GM21825 (cell line): ENCODE data around the gene PXMP4.

ENCODE experiments used
- ATAC-seq: cut with Tn5 transposase; IDR thresholded peaks from one replicate; pipeline ENCODE4 v1.9.1; 2021; ENCODE audit warnings: mild to moderate bottlenecking, moderate library complexity; ENCODE audit not compliant: unreplicated experiment

The PXMP4 gene

GRCh38 chr20:33732166-33732970, 12.3 kb upstream of the PXMP4 start:
- ATAC-seq, result peak; percentile 43

DNA sequence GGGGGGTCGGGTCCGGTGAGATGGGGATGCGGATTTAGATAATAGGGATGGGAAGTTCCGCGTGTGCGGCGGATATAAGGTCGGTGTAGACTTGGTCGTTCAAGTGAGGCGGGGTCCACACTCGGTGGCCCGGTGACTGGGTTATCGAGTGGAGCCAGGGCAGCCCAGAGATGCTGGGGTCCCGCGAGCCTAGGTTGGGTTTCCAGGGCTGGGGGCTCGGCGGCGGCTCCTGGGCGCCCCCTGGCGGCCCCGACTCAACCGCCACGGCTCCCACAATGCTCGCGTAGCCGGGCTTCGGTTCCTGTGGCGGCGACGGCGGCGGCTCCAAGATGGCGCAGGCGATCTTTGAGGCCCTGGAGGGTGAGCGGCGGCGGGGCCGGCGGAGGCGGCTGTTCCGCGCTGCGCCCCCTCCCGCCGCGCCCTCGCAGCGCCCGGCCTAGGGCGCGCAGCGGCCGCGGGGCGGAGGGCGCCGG, 11.6 kb upstream of the PXMP4 start, which contains the start of gene ZNF341:
Gene ZNF341, plus strand, starts transcription at position 304 of the 473 bp plus-strand sequence. Its CDS starts 26 bp downstream, at position 330.
- peak; percentile 63 for ATAC-seq

GRCh38 chr20:33730946-33731692, 11.0 kb upstream of the PXMP4 start:
- no peak for ATAC-seq

- ATAC-seq, result no peak
These were observed 9.0 kb upstream of the PXMP4 start for GRCh38 chr20:33729101-33729500.

DNA sequence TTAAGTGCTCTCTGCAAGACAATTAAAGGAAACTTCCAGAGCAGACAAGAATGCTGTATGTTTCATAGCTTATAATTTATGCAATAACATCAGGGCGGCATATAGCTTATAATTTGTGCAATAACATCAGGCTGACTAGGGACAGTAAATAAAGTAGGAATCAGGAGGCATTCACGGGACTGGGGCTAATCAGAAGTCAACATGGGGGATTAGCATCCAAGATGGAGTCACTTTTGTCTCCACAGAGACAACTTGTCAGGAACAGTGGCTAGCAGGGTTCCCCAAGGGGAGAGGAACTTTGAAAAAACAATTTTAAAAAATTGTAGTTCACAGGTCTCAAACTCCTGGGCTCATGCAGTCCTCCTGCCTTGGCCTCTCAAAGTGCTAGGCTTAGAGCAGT, 8.4 kb upstream of the PXMP4 start:
- ATAC-seq, result no peak

DNA sequence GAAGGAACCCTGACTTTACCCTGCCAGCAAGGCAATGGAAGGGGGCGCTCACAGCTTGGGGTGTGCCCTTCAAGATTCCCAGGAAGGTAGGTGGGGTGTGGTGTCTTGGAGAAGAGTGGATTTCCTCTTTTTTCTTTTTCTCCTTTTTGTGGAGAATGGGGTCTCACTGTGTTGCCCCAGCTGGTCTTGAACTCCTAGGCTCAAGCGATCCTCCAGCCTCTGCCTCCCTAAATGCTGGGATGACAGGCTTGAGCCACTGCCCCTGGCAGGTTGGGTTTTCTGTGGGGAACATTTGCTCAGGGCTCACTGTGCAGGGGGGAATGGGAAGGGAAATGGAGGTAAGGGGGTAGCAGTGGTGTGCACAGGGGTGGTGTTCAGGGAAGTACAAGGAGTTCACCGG, 7.7 kb upstream of the PXMP4 start:
- no peak for ATAC-seq

DNA sequence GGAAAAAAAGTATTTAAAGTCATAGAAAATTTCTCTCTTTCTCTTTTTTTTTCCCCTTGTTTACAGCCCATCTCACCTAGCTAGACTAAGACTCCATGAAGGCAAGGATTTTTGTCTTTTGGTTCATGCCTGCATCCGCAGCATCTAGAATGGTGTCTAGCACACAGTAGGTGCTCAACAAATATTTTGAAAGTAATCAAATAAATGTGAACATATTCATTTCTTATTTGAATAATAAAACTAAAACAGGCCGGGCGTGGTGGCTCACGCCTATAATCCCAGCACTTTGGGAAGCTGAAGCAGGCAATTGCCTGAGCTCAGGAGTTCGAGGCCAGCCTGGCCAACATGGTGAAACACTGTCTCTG, 7.0 kb upstream of the PXMP4 start:
- no peak for ATAC-seq

DNA sequence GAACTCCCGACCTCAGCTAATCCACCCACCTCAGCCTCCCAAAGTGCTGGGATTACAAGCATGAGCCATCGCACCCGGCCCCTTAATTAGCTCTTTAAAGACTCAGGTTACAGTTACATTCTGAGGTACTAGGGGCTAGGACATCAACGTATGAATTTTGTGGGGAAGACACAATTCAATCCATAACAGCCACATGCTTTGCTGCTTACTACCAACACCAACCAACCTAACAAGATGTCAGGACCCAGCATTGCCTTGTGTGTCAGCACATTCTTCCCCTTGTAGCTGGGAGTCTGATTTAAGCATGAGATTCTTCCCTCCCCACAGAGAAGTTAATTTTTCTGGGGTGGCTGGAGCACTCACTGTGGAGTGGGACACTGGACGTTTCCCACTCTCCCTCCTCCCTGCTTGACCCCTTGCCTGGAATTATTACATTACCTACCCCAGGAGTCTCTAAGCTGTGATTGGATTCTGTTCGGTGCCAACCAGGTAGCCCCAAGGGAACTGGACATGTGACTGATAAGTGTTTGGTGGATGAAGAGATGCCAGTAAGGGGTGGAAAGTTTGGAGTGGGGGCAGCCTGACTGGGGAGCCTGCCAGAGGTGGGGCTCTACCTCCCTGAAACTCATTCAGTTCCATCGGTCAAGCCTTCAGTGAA, 5.6 kb upstream of the PXMP4 start:
- no peak for ATAC-seq

GRCh38 chr20:33724439-33725094, 4.5 kb upstream of the PXMP4 start:
- ATAC-seq, result no peak

GRCh38 chr20:33721391-33722140, 1.5 kb upstream of the PXMP4 start:
- no peak for ATAC-seq

GRCh38 chr20:33719277-33719988, 677 bp downstream of the PXMP4 start:
- no peak for ATAC-seq

DNA sequence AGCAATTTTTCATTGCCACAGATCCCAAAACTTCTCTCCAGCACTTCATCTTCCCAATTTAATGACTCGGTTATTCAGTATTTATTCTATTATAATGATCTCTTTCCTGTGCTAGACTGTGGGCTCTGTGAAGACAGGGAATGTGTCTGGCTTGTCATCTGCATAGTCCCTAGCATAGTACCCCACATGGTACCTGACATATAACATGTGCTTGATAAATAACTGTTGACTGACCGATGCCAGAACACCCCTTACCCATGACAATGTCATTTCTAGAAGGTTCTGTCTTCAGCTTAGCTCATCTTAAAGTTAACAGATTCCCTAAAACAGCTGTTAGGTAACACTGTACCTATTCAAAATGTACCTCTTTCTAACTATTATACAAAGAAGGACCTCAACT, 3.6 kb downstream of the PXMP4 start:
- ATAC-seq, result no peak

- ATAC-seq, result no peak
These were observed 6.2 kb downstream of the PXMP4 start for GRCh38 chr20:33713865-33714367.

DNA sequence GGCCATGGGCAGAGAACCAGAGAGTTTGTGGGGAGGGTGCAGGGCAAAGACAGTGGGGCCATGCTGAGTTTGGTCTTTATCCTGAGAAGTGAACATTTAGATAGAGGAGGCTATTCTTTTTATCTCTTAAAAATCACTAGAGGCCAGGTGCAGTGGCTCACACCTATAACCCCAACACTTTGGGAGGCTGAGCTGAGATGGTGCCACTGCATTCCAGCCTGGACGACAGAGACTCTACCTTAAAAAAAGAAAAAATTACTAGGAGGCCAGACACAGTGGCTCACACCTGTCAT, 8.7 kb downstream of the PXMP4 start:
- ATAC-seq, result no peak

DNA sequence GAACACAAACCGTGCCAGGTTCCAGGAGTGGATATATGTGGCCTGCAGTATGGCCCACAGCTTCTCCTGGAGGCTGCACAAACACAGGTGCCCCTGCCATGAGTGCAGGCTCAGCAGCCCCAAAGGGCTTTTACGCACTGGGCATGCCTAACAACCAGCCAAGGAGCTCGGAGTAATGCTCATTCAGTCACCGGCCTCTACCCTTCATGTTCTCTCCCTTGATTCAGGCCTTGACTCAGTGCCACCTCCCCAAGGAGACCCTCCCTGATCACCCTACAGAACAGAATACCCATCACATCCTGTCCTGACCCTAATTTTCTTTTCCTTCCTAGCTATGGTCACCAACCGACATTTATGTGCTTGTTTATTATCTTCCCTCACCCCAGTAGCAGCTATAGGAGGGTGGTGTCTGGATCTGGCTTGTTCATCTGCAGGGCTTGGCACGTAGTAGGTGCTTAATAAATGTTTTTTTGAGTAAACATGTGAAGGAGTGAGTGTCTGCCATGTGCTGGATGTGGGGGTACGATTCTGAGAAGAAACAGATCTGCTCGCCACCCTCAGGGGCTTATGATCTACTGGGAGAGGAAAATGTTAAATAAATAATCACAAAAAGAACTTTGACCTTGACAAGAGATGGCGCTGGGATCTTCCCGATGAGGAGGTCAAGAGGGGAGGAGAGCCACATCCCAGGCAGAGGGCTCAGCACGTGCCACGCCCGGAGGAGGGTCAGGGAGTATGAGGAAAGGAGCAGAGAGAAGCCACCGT, 9.2 kb downstream of the PXMP4 start:
- ATAC-seq, result no peak

- ATAC-seq, result no peak
These were observed 10.1 kb downstream of the PXMP4 start for GRCh38 chr20:33709905-33710541.

GRCh38 chr20:33709398-33709797, 10.7 kb downstream of the PXMP4 start:
- no peak for ATAC-seq

DNA sequence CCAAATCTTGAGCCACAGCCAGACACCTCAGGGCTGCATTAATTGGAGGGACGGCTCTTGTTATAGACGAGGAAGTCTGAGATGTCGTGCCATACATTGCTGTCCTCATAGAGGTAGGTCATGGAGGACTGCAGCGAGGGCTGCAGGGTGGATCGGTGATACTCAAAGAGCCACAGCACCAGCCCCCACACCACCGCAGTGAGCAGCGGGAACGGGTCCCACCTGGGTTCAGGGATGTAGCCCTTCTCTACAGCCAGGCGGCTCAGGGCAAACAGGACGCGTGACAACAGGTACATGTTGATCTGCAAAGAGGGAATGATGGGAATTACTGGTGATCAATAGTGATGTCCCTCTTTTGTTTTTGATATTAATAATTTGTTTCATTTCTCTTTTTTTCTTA, 12.4 kb downstream of the PXMP4 start:
- no peak for ATAC-seq
